Neural cell (in vitro differentiated cells): ENCODE measurements around the gene LYSET. TPM values are rescaled to one million over a fixed set of nuclear protein-coding genes. Genes with fewer than 3 reads are reported as not detected.

Experiments
- H2AFZ ChIP-seq: fragments of 200-600, 300-800 bp; sonication (generic), shearing (Covaris generic); 2 replicates; pipeline ENCODE4 v1.6.0; 2014; ENCODE audit warnings: low read depth, mild to moderate bottlenecking, antibody characterized with exemption, low read length, moderate library complexity
- H3F3A ChIP-seq: fragments of 200-600 bp; shearing (Covaris generic); 2 replicates; pipeline ENCODE4 v1.6.1; 2016; ENCODE audit warnings: mild to moderate bottlenecking, moderate library complexity, mixed read lengths, antibody characterized with exemption, low read length; ENCODE audit not compliant: insufficient read depth, poor library complexity, severe bottlenecking
- H3K27ac ChIP-seq: fragments of 200-600, 300-800 bp; sonication (generic), shearing (Covaris generic); 2 replicates; pipeline ENCODE4 v1.5.1; 2014; ENCODE audit warnings: mild to moderate bottlenecking, low read length, moderate library complexity
- H3K27me3 ChIP-seq: fragments of 300-800, 200-600 bp; sonication (generic), shearing (Covaris generic); 2 replicates; pipeline ENCODE4 v1.6.0; 2014; ENCODE audit warnings: mild to moderate bottlenecking, low read depth, low read length, moderate library complexity; ENCODE audit not compliant: insufficient read depth
- H3K36me3 ChIP-seq: fragments of 300-800, 200-600 bp; sonication (generic), shearing (Covaris generic); 2 replicates; pipeline ENCODE4 v1.5.1; 2014; ENCODE audit warnings: mild to moderate bottlenecking, antibody characterized with exemption, low read length, moderate library complexity; ENCODE audit not compliant: insufficient read depth
- H3K4me2 ChIP-seq: fragments of 300-800, 200-600 bp; sonication (generic), shearing (Covaris generic); 2 replicates; pipeline ENCODE4 v1.6.0; 2014; ENCODE audit warnings: mild to moderate bottlenecking, low read length
- H3K4me3 ChIP-seq: fragments of 300-800, 200-600 bp; sonication (generic), shearing (Covaris generic); 2 replicates; pipeline ENCODE4 v1.5.1; 2014; ENCODE audit warnings: mild to moderate bottlenecking, low read length, moderate library complexity
- H3K79me2 ChIP-seq: fragments of 200-600 bp; shearing (Covaris generic); replicated peaks from 2 replicates; pipeline ENCODE4 v1.6.0; 2014; ENCODE audit warnings: mild to moderate bottlenecking, low read length, moderate library complexity; ENCODE audit not compliant: insufficient read depth
- H3K9ac ChIP-seq: fragments of 300-800, 200-600 bp; sonication (generic), shearing (Covaris generic); 2 replicates; pipeline ENCODE4 v1.6.1; 2016; ENCODE audit warnings: mild to moderate bottlenecking, low read length, mixed read lengths
- H3K9me2 ChIP-seq: fragments of 200-600 bp; shearing (Covaris generic); 2 replicates; pipeline ENCODE4 v1.6.1; 2016; ENCODE audit warnings: mild to moderate bottlenecking, low read length, mixed read lengths; ENCODE audit not compliant: insufficient read depth
- H3K9me3 ChIP-seq: fragments of 200-600, 300-800 bp; sonication (generic), shearing (Covaris generic); 2 replicates; pipeline ENCODE4 v1.6.1; 2016; ENCODE audit warnings: mild to moderate bottlenecking, mixed run types, low read length, moderate library complexity, mixed read lengths
- H4K20me1 ChIP-seq: fragments of 200-600 bp; shearing (Covaris generic); 2 replicates; pipeline ENCODE4 v1.6.1; 2016; ENCODE audit warnings: mild to moderate bottlenecking, mixed run types; ENCODE audit not compliant: insufficient read depth
- CTCF ChIP-seq: fragments of 450-650 bp; IDR thresholded peaks from 2 replicates; pipeline ENCODE4 v1.5.1; 2014; ENCODE audit warnings: antibody characterized with exemption, mild to moderate bottlenecking, moderate library complexity; ENCODE audit not compliant: poor library complexity, severe bottlenecking
- EP300 ChIP-seq: fragments of 450-650 bp; conservative IDR thresholded peaks from 2 replicates; pipeline ENCODE4 v1.6.1; 2014; ENCODE audit warnings: antibody characterized with exemption, mild to moderate bottlenecking, moderate library complexity; ENCODE audit not compliant: poor library complexity, severe bottlenecking
- EZH2 ChIP-seq: fragments of 200-600, 300-800 bp; shearing (Covaris generic), sonication (generic); IDR thresholded peaks from 2 replicates; pipeline ENCODE4 v1.6.1; 2014; ENCODE audit warnings: antibody characterized with exemption, low read length, borderline replicate concordance, mild to moderate bottlenecking; ENCODE audit not compliant: insufficient read depth, poor library complexity, severe bottlenecking
- MXI1 ChIP-seq: fragments of 450-650 bp; conservative IDR thresholded peaks from 2 replicates; pipeline ENCODE4 v1.6.1; 2014; ENCODE audit warnings: antibody characterized with exemption, mild to moderate bottlenecking; ENCODE audit not compliant: poor library complexity, severe bottlenecking
- POLR2AphosphoS5 ChIP-seq: IDR thresholded peaks from 2 replicates; pipeline ENCODE4 v1.6.1; 2012
- RAD21 ChIP-seq: fragments of 450-650 bp; conservative IDR thresholded peaks from 2 replicates; pipeline ENCODE4 v1.6.1; 2014; ENCODE audit warnings: antibody characterized with exemption, mild to moderate bottlenecking, moderate library complexity
- REST ChIP-seq: IDR thresholded peaks from 2 replicates; pipeline ENCODE4 v1.6.1; 2012; ENCODE audit warnings: borderline replicate concordance
- SMC3 ChIP-seq: fragments of 450-650 bp; conservative IDR thresholded peaks from 2 replicates; pipeline ENCODE4 v1.6.1; 2014; ENCODE audit warnings: antibody characterized with exemption, mild to moderate bottlenecking, moderate library complexity; ENCODE audit not compliant: poor library complexity
- TAF1 ChIP-seq: IDR thresholded peaks from 2 replicates; pipeline ENCODE4 v1.6.1; 2012; ENCODE audit warnings: low read depth
- polyA plus RNA-seq: library from polyadenylated mRNA; depleted of rRNA; stranded (reverse); fragments of >200 nt; gene quantifications from 2 replicates; pipeline ENCODE4 v1.2.3, GENCODE V29; 2014

Gene LYSET
- polyA plus RNA-seq, 1 donor from 2014 or later = 24.0 TPM

- Histone ChIP-seq H3K9ac (no peak overlapping the region), H3K79me2 (peaks cover 25% of the 10 kb centered on the region), H3K9me3 (no peaks in the 10 kb centered on the region), H2AFZ (no peak overlapping the region), H4K20me1 (no peaks in the 10 kb centered on the region), H3K36me3 (no peaks in the 10 kb centered on the region), H3K27ac (no peak overlapping the region), H3K4me2 (no peak overlapping the region), H3F3A (no peaks in the 10 kb centered on the region), H3K4me3 (peak overlapping the region; percentile 92), H3K27me3 (no peaks in the 10 kb centered on the region), H3K9me2 (no peaks in the 10 kb centered on the region)
- TF ChIP-seq TAF1 (no peak), CTCF (no peak), REST (no peak)
Measured at GRCh38 chr14:93186466-93186865, 1.3 kb downstream of the LYSET start.

- Histone ChIP-seq H3K4me2 (no peak overlapping the region), H3K9me3 (no peaks in the 10 kb centered on the region), H3K27me3 (no peaks in the 10 kb centered on the region), H3K4me3 (no peak overlapping the region), H3K9ac (no peak overlapping the region), H3K79me2 (peaks cover 25% of the 10 kb centered on the region), H2AFZ (no peak overlapping the region), H3F3A (no peaks in the 10 kb centered on the region), H3K9me2 (no peaks in the 10 kb centered on the region), H3K36me3 (no peaks in the 10 kb centered on the region), H3K27ac (no peak overlapping the region), H4K20me1 (no peaks in the 10 kb centered on the region)
- TF ChIP-seq EZH2 (no peak), CTCF (no peak), SMC3 (no peak), RAD21 (no peak), TAF1 (no peak), REST (no peak), MXI1 (no peak), EP300 (no peak), POLR2AphosphoS5 (no peak)
Measured at GRCh38 chr14:93186956-93187355, 1.8 kb downstream of the LYSET start.
